Liver (tissue), 9 donors: ENCODE results near the gene PLEK2. TPM values are rescaled to one million over a fixed set of nuclear protein-coding genes. Genes with fewer than 3 reads are reported as not detected.

Experiments used
- DNase-seq: peaks from one replicate; pipeline ENCODE4 v3.0.0-alpha.2; 2017; ENCODE audit warnings: low spot score
- H3K27ac ChIP-seq, 2 donors: one replicate each; pipeline ENCODE4 v1.7.0; 2013; ENCODE audit warnings: inconsistent platforms in 2 of 2, low read length in 2 of 2, control low read depth in 1 of 2, low read depth in 1 of 2, mild to moderate bottlenecking in 1 of 2
- H3K27me3 ChIP-seq, 4 donors: one replicate each; pipeline versions ENCODE4 v1.6.1 to v1.7.0; 2013; ENCODE audit warnings: low read length in 3 of 4, inconsistent platforms in 1 of 4, mild to moderate bottlenecking in 1 of 4, moderate library complexity in 1 of 4; ENCODE audit not compliant: control insufficient read depth in 4 of 4, insufficient read depth in 4 of 4
- H3K36me3 ChIP-seq, 4 donors: one replicate each; pipeline versions ENCODE4 v1.6.1 to v1.7.0; 2013; ENCODE audit warnings: low read length in 3 of 4, mild to moderate bottlenecking in 3 of 4, low read depth in 1 of 4, moderate library complexity in 1 of 4; ENCODE audit not compliant: control insufficient read depth in 4 of 4, insufficient read depth in 3 of 4
- H3K4me1 ChIP-seq, 4 donors: one replicate each; pipeline versions ENCODE4 v1.6.1 to v1.7.0; 2013; ENCODE audit warnings: low read length in 3 of 4, mild to moderate bottlenecking in 3 of 4, moderate library complexity in 1 of 4; ENCODE audit not compliant: control insufficient read depth in 4 of 4, insufficient read depth in 4 of 4
- H3K4me3 ChIP-seq, 3 donors: one replicate each; pipeline versions ENCODE4 v1.6.1 to v1.7.0; 2013; ENCODE audit warnings: low read length in 3 of 3, control low read depth in 1 of 3, low read depth in 1 of 3, mild to moderate bottlenecking in 1 of 3
- H3K9ac ChIP-seq, 2 donors: one replicate each; pipeline ENCODE4 v1.7.0; 2013; ENCODE audit warnings: low read length in 2 of 2, mild to moderate bottlenecking in 2 of 2, moderate library complexity in 2 of 2, control low read depth in 1 of 2, low read depth in 1 of 2
- H3K9me3 ChIP-seq, 4 donors: one replicate each; pipeline versions ENCODE4 v1.6.1 to v1.7.0; 2013; ENCODE audit warnings: low read length in 3 of 4; ENCODE audit not compliant: control insufficient read depth in 4 of 4
- ATF3 ChIP-seq: IDR thresholded peaks from 2 replicates; pipeline ENCODE4 v1.6.1; 2016; ENCODE audit warnings: antibody characterized with exemption
- CTCF ChIP-seq: fragments of 150-350 bp; IDR thresholded peaks from 2 replicates; pipeline ENCODE4 v1.5.1; 2017; ENCODE audit warnings: improper control_type of control experiment, low read depth, low read length; ENCODE audit not compliant: missing input control
- EGR1 ChIP-seq, 2 donors: IDR thresholded peaks; 2 replicates each; pipeline ENCODE4 v1.6.1; 2016 to 2018; ENCODE audit warnings: antibody characterized with exemption in 2 of 2, low read depth in 2 of 2
- FOXA1 ChIP-seq: IDR thresholded peaks from 2 replicates; pipeline ENCODE4 v1.6.1; 2016; ENCODE audit warnings: antibody characterized with exemption
- FOXA2 ChIP-seq: IDR thresholded peaks from 2 replicates; pipeline ENCODE4 v1.6.1; 2016; ENCODE audit warnings: antibody characterized with exemption
- GABPA ChIP-seq, 2 donors: IDR thresholded peaks in 1 of 2; conservative IDR thresholded peaks in 1 of 2; 2 replicates each; pipeline ENCODE4 v1.6.1; 2016; ENCODE audit warnings: antibody characterized with exemption in 2 of 2, mild to moderate bottlenecking in 1 of 2, moderate library complexity in 1 of 2
- HNF4A ChIP-seq, 2 donors: conservative IDR thresholded peaks; 2 replicates each; pipeline ENCODE4 v1.6.1; 2016; ENCODE audit warnings: antibody characterized with exemption in 2 of 2, mild to moderate bottlenecking in 2 of 2
- HNF4G ChIP-seq: IDR thresholded peaks from 2 replicates; pipeline ENCODE4 v1.6.1; 2016; ENCODE audit warnings: antibody characterized with exemption
- JUND ChIP-seq, 2 donors: IDR thresholded peaks; 2 replicates each; pipeline ENCODE4 v1.6.1; 2016; ENCODE audit warnings: antibody characterized with exemption in 2 of 2
- MAX ChIP-seq: IDR thresholded peaks from 2 replicates; pipeline ENCODE4 v1.6.1; 2016; ENCODE audit warnings: antibody characterized with exemption
- NR2F2 ChIP-seq: IDR thresholded peaks from 2 replicates; pipeline ENCODE4 v1.6.1; 2016; ENCODE audit warnings: antibody characterized with exemption
- RAD21 ChIP-seq, 2 donors: IDR thresholded peaks; 2 replicates each; pipeline ENCODE4 v1.6.1; 2016; ENCODE audit warnings: antibody characterized with exemption in 2 of 2, mild to moderate bottlenecking in 2 of 2
- REST ChIP-seq: IDR thresholded peaks from 2 replicates; pipeline ENCODE4 v1.6.1; 2016; ENCODE audit warnings: antibody characterized with exemption, mild to moderate bottlenecking
- RXRA ChIP-seq, 2 donors: IDR thresholded peaks; 2 replicates each; pipeline ENCODE4 v1.6.1; 2017 to 2018; ENCODE audit warnings: antibody characterized with exemption in 2 of 2, mild to moderate bottlenecking in 1 of 2
- SP1 ChIP-seq: IDR thresholded peaks from 2 replicates; pipeline ENCODE4 v1.6.1; 2018; ENCODE audit warnings: antibody characterized with exemption, mild to moderate bottlenecking
- TAF1 ChIP-seq: conservative IDR thresholded peaks from 2 replicates; pipeline ENCODE4 v1.6.1; 2016; ENCODE audit warnings: antibody characterized with exemption, mild to moderate bottlenecking
- YY1 ChIP-seq: IDR thresholded peaks from 2 replicates; pipeline ENCODE4 v1.6.1; 2016; ENCODE audit warnings: antibody characterized with exemption, mild to moderate bottlenecking
- ZBTB33 ChIP-seq: IDR thresholded peaks from 2 replicates; pipeline ENCODE4 v1.6.1; 2016; ENCODE audit warnings: antibody characterized with exemption
- WGBS: extraction: QIAGEN DNeasy Blood & Tissue Kit; methylation state at CpG from one replicate; pipeline ENCODE4 v1.1.7; 2013; 5-methylcytosine and 5-hydroxymethylcytosine counted together
- polyA plus RNA-seq, 2 donors: library from polyadenylated mRNA; stranded (reverse) in 1 of 2; unstranded in 1 of 2; fragments of 200-250 nt in 1 of 2; fragments of >200 nt in 1 of 2; fragmentation: Nextera tagmentation in 1 of 2; extraction: Ambion mirVana in 1 of 2; gene quantifications; one replicate each; pipeline versions ENCODE4 v1.2.1 to v1.2.3, GENCODE V29; 2013 to 2015
- total RNA-seq, 2 donors: library from RNA; depleted of rRNA; stranded (reverse); fragments of >200 nt; gene quantifications; one replicate each; pipeline ENCODE4 v1.2.3, GENCODE V29; 2014
- donor health status: healthy.
- donor health status: healthy.
- donor health status: healthy.
- donor health status: healthy.
- donor health status: healthy.

Gene PLEK2
- total and polyA plus RNA-seq, 4 donors = 6.1 to 17.4 (median 11.2) TPM

- peaks cover 0 to 3% (median 0%) of the 10 kb centered on the region in 4 donors for H3K36me3 ChIP-seq
- H3K4me3 ChIP-seq = no peak overlapping the region
- no peaks in the 10 kb centered on the region for H3K9me3 ChIP-seq
- no peak for DNase-seq
- H3K27ac ChIP-seq = no peak overlapping the region
- H3K4me1 ChIP-seq = peaks cover 2 to 12% (median 7%) of the 10 kb centered on the region in 4 donors
- TF ChIP-seq TAF1 = no peak
- TF ChIP-seq YY1 = peak; percentile 77
- TF ChIP-seq MAX = peak; percentile 72
- TF ChIP-seq RAD21 (IDR thresholded peaks at IDR 0.05) = peak in 1 of 2 donors; percentile 28
- TF ChIP-seq RXRA (IDR thresholded peaks at IDR 0.05) = peak; percentile 98
- peak; percentile 74 for TF ChIP-seq NR2F2
- TF ChIP-seq ATF3 = no peak
- peak; percentile 37 to 50 for TF ChIP-seq JUND (IDR thresholded peaks at IDR 0.05)
- peak in 1 of 2 donors; percentile 42 for TF ChIP-seq GABPA (IDR thresholded peaks at IDR 0.05 in 1 of 2, conservative IDR thresholded peaks at IDR 0.05 in 1 of 2)
- no peak for TF ChIP-seq CTCF
- peak; percentile 39 for TF ChIP-seq HNF4G
- TF ChIP-seq FOXA2 = no peak
- peak in 1 of 2 donors; percentile 48 for TF ChIP-seq EGR1 (IDR thresholded peaks at IDR 0.05; ENCODE audit: low read depth in 2 of 2)
- peak; percentile 91 to 93 for TF ChIP-seq HNF4A (conservative IDR thresholded peaks at IDR 0.05)
- TF ChIP-seq SP1 = peak; percentile 90
- no peak for TF ChIP-seq REST
- TF ChIP-seq FOXA1 = no peak
- TF ChIP-seq ZBTB33 = peak; percentile 53
- 41% methylated on average over 9 of the region's 9 CpGs for WGBS
- H3K27me3 ChIP-seq = no peaks in the 10 kb centered on the region
- H3K9ac ChIP-seq = no peak overlapping the region
These were observed 19.2 kb downstream of the PLEK2 start for GRCh38 chr14:67392800-67393199.
